ENCODE measurements around the gene TPRN.

DNA sequence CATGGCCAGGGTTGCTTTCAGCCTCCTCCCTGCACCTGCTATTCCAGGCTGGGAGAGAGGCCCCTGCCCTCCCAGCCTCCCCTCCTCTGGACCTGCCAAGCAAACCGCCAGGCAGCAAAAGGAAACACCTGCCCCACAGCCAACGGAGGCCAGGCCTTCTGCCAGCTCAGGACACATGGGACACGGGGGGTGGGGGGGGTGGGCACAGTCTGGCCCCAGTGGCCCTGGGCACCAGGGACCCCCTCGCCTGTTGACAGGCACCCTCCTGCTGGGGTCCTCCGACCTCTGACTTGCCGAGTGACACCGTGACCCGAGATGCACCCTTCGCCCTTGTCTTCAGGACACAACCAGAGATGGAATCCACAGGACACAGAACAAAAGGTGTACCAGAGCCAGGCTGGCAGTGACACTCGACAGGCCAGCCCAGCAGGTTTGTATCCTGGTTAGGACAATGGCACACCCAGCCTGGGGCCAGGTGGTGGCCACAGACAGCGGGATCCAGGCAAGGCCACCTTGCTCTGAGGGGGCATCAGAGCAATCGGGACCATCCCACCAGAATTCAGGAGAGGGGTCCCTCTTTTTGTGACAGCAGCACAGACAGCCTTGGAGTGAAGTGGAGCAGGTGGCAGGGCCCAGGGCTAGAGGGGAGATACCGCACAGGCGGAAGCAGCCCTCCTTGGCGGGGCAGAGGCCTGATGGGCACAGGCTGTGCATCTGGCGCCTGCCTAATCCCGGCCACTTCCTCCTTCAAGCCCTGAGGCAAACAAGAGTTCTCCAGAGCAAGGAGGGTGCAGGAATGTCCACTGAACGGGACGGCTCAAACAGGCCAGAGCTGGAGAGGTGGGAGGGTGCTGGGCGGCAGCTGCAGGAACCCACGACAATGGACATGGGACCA is 27.4 kb downstream of the TPRN start:
- TF ChIP-seq BHLHE40 (IDR thresholded peaks at IDR 0.05; ENCODE audit: borderline replicate concordance): no peak
- no peak for TF ChIP-seq HDGF (IDR thresholded peaks at IDR 0.05; ENCODE audit: borderline replicate concordance)
- no peak for TF ChIP-seq CTBP1 (IDR thresholded peaks at IDR 0.05; ENCODE audit: borderline replicate concordance)
- TF ChIP-seq NFRKB (IDR thresholded peaks at IDR 0.05): no peak
- TF ChIP-seq FOXM1 (IDR thresholded peaks at IDR 0.05; ENCODE audit: borderline replicate concordance): no peak
- TF ChIP-seq, protein P1, sequence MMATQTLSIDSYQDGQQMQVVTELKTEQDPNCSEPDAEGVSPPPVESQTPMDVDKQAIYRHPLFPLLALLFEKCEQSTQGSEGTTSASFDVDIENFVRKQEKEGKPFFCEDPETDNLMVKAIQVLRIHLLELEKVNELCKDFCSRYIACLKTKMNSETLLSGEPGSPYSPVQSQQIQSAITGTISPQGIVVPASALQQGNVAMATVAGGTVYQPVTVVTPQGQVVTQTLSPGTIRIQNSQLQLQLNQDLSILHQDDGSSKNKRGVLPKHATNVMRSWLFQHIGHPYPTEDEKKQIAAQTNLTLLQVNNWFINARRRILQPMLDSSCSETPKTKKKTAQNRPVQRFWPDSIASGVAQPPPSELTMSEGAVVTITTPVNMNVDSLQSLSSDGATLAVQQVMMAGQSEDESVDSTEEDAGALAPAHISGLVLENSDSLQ (IDR thresholded peaks at IDR 0.05): no peak
- TF ChIP-seq SP1 (IDR thresholded peaks at IDR 0.05): no peak
- TF ChIP-seq ELF4 (IDR thresholded peaks at IDR 0.05): no peak
- TF ChIP-seq ARNT (IDR thresholded peaks at IDR 0.05): no peak
- no peak for TF ChIP-seq SUZ12 (IDR thresholded peaks at IDR 0.05)
- TF ChIP-seq LEF1 (IDR thresholded peaks at IDR 0.05; ENCODE audit: borderline replicate concordance): no peak
- no peak for TF ChIP-seq FOXK2 (IDR thresholded peaks at IDR 0.05)
- TF ChIP-seq TARDBP (IDR thresholded peaks at IDR 0.05): no peak
- no peak for TF ChIP-seq ZNF384 (IDR thresholded peaks at IDR 0.05)
